GM21717 (cell line): Measurements from ENCODE around the gene TOLLIP.
"Not testable (repeated sequence)": the region's sequence is repeated elsewhere in the genome, so short reads cannot be mapped to it uniquely, and the experiment has no call there.

ENCODE experiments used
- ATAC-seq: cut with Tn5 transposase; IDR thresholded peaks from one replicate; pipeline ENCODE4 v1.9.1; 2021; ENCODE audit warnings: mild to moderate bottlenecking, moderate library complexity; ENCODE audit not compliant: unreplicated experiment

The TOLLIP gene

GRCh38 chr11:1252371-1253102 is 56.9 kb downstream of the TOLLIP start:
- ATAC-seq = no peak

GRCh38 chr11:1251236-1251770 is 58.1 kb downstream of the TOLLIP start:
- ATAC-seq = no peak

GRCh38 chr11:1250411-1250810 is 59.0 kb downstream of the TOLLIP start:
- not testable (repeated sequence) for ATAC-seq

GRCh38 chr11:1248951-1249350 is 60.5 kb downstream of the TOLLIP start:
- not testable (repeated sequence) for ATAC-seq

- ATAC-seq = not testable (repeated sequence)
Measured at GRCh38 chr11:1247026-1247425, 62.4 kb downstream of the TOLLIP start.

GRCh38 chr11:1246301-1246700 is 63.1 kb downstream of the TOLLIP start:
- ATAC-seq = not testable (repeated sequence)

GRCh38 chr11:1245717-1246116 is 63.7 kb downstream of the TOLLIP start:
- not testable (repeated sequence) for ATAC-seq

GRCh38 chr11:1244557-1244956 is 64.9 kb downstream of the TOLLIP start:
- not testable (repeated sequence) for ATAC-seq

GRCh38 chr11:1243521-1243920 is 65.9 kb downstream of the TOLLIP start:
- ATAC-seq = not testable (repeated sequence)

GRCh38 chr11:1242751-1243150 is 66.7 kb downstream of the TOLLIP start:
- not testable (repeated sequence) for ATAC-seq

GRCh38 chr11:1242289-1242688 is 67.1 kb downstream of the TOLLIP start:
- no peak for ATAC-seq

GRCh38 chr11:1241706-1242105 is 67.7 kb downstream of the TOLLIP start:
- ATAC-seq = no peak

GRCh38 chr11:1240771-1241170 is 68.7 kb downstream of the TOLLIP start:
- no peak for ATAC-seq

GRCh38 chr11:1239596-1240205 is 69.7 kb downstream of the TOLLIP start:
- ATAC-seq = no peak

- no peak for ATAC-seq
Measured at GRCh38 chr11:1238767-1239595, 70.5 kb downstream of the TOLLIP start.

- ATAC-seq = no peak
Measured at GRCh38 chr11:1237851-1238250, 71.6 kb downstream of the TOLLIP start.

GRCh38 chr11:1237128-1237580 is 72.3 kb downstream of the TOLLIP start:
- ATAC-seq = no peak

GRCh38 chr11:1236316-1237127 is 72.9 kb downstream of the TOLLIP start:
- ATAC-seq = no peak

GRCh38 chr11:1235901-1236315 is 73.5 kb downstream of the TOLLIP start:
- no peak for ATAC-seq

- no peak for ATAC-seq
Measured at GRCh38 chr11:1235306-1235900, 74.0 kb downstream of the TOLLIP start.
